H1 (cell line): Measurements from ENCODE around the gene RAPGEF1.

Source experiments
- EZH2 ChIP-seq: fragments of 200-600 bp; sonication (generic); IDR thresholded peaks from 2 replicates; pipeline ENCODE4 v1.7.1; 2012; ENCODE audit warnings: low read depth, mild to moderate bottlenecking, moderate library complexity, low read length, inconsistent platforms; ENCODE audit not compliant: severe bottlenecking
- GABPA ChIP-seq: IDR thresholded peaks from 2 replicates; pipeline ENCODE4 v1.6.1; 2011; ENCODE audit warnings: mild to moderate bottlenecking, low read length, moderate library complexity, borderline replicate concordance; ENCODE audit not compliant: insufficient read depth
- JUND ChIP-seq: IDR thresholded peaks from 2 replicates; pipeline ENCODE4 v1.6.1; 2011; ENCODE audit warnings: mild to moderate bottlenecking, improper control_type of control experiment, low read length
- POLR2AphosphoS5 ChIP-seq: IDR thresholded peaks from 2 replicates; pipeline ENCODE4 v1.6.1; 2011; ENCODE audit warnings: low read depth, low read length
- SRF ChIP-seq: IDR thresholded peaks from 2 replicates; pipeline ENCODE4 v1.6.1; 2011; ENCODE audit warnings: mild to moderate bottlenecking, low read depth, low read length, moderate library complexity
- YY1 ChIP-seq: IDR thresholded peaks from 2 replicates; pipeline ENCODE4 v1.6.1; 2011; ENCODE audit warnings: low read depth, mild to moderate bottlenecking, low read length

DNA sequence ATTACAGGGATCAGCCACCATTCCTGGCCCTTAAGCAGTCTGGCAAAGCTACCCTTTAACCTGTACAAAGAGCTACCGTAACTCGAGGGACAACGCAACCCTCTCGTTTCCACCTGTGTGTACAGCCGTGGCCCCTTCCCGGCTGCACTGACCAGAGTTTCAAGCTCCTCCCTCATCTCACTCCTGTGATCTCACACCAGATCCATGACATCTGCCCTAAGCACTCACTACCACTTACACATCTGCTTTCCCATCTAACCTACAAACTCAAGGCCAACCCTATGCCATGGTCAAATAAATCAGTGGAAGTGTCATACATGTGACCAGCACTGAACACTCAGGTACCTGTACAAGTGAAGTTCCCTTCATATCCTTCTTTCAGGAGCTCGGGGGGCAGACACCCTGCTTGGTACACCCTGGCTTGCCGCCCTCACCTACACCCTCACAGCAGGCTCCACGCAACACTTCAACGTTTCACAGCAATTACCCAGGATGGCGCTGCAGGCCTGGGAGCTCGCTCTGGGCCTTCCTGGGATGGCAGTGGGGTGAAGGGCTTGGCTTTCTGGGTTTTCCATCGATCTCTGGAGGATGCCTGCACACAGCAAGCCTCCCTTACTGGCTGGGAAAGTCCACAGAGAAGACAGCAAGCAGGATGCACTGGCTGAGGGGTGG, 132.8 kb downstream of the RAPGEF1 start:
- TF ChIP-seq EZH2, result no peak
- no peak for TF ChIP-seq YY1
- TF ChIP-seq POLR2AphosphoS5, result no peak
- TF ChIP-seq GABPA, result no peak
- no peak for TF ChIP-seq JUND
- TF ChIP-seq SRF, result no peak
